ENCODE results near the gene NDFIP2.

Gene NDFIP2

GRCh38 chr13:79519255-79519654 is 38.3 kb downstream of the NDFIP2 start:
- no peak for TF ChIP-seq CTCF (conservative IDR thresholded peaks at IDR 0.05; ENCODE audit: low read depth)
- CTCF ChIA-PET: no interaction called here
- DNase-seq (ENCODE audit: low spot score): peak; percentile 26
- POLR2A ChIA-PET (ENCODE audit: low non-redundant PET): no interaction called here
- peak overlapping the region; percentile 57; the same call in 1 of the 2 replicates for H3K27ac ChIP-seq

DNA sequence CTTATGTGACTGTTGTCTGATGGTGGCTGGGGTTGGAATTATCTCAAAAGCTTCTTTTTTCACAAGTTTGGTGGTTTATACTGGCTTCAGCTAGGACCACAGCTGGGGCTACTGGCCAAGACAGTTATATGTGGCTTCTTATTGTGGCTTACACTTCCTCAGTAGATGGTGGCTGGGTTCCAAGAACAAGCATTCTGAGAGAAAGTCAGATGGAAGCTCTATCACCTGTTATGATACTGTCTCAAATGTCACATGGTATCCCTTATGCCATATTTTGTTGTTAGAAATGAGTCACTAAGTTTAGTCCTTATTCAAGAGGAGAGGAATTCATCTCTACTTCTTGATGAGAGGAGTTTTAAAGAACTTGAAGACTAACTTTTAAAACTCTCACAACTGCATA is 41.6 kb downstream of the NDFIP2 start:
- no peak for DNase-seq (ENCODE audit: low spot score)
- ChIA-PET CTCF (no interaction called here), POLR2A (ENCODE audit: low non-redundant PET) (no interaction called here)
- no peak overlapping the region for H3K27ac ChIP-seq
- no peak for TF ChIP-seq CTCF (conservative IDR thresholded peaks at IDR 0.05; ENCODE audit: low read depth)

- POLR2A ChIA-PET (ENCODE audit: low non-redundant PET): no interaction called here
- H3K27ac ChIP-seq: no peak overlapping the region
- TF ChIP-seq CTCF (conservative IDR thresholded peaks at IDR 0.05; ENCODE audit: low read depth): no peak
- peak; percentile 41 for DNase-seq (ENCODE audit: low spot score)
- CTCF ChIA-PET: no interaction called here
Observed at GRCh38 chr13:79525064-79525857, 44.3 kb downstream of the NDFIP2 start.

DNA sequence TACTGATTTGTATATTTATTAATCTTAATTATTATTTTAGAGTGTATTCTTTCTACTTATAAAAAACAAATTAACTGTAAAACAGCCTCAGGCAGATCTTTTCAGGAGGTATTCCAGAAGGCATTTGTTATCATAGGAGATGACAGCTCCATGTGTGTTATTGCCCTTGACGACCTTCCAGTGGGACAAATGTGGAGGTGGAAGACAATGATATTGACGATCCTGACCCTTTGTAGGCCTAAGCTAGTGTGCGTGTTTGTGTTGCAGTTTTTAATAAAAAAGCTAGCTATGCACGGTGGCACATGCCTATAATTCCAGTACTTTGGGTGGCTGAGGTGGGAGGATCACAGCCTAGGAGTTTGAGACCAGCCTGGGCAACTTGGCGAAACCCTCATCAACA is 46.7 kb downstream of the NDFIP2 start:
- CTCF ChIA-PET: no interaction called here
- H3K27ac ChIP-seq: no peak overlapping the region
- DNase-seq (ENCODE audit: low spot score): no peak
- no peak for TF ChIP-seq CTCF (conservative IDR thresholded peaks at IDR 0.05; ENCODE audit: low read depth)
- POLR2A ChIA-PET (ENCODE audit: low non-redundant PET): no interaction called here

DNA sequence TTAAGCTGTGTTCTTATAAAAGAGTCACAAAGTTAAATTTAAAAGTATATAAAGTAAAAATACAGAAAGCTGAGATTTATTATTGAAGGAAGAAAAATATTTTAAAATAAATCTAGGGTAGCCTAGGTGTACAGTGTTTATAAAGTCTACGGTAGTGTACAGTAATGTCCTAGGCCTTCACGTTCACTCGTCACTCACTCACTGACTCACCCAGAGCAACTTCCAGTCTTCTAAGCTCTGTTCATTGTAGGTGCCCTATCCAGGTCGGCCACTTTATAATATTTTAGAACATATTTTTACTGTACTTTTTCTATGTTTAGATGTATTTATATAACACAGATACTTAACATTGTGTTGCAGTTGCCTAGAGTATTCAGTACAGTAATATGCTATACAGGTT is 47.4 kb downstream of the NDFIP2 start:
- no peak for DNase-seq (ENCODE audit: low spot score)
- TF ChIP-seq CTCF (conservative IDR thresholded peaks at IDR 0.05; ENCODE audit: low read depth): no peak
- no peak overlapping the region for H3K27ac ChIP-seq
- ChIA-PET POLR2A (ENCODE audit: low non-redundant PET) (interaction anchor here (1.3 kb wide), 1 partner anchor 47 kb away, joined by 4 read pairs; the partner anchor contains the start of gene NDFIP2), CTCF (interaction anchor here (0.5 kb wide), 1 partner anchor 18 kb away, joined by 5 read pairs; no protein-coding TSS in a partner anchor)

GRCh38 chr13:79528759-79529191 is 47.8 kb downstream of the NDFIP2 start:
- H3K27ac ChIP-seq: no peak overlapping the region
- POLR2A ChIA-PET (ENCODE audit: low non-redundant PET): interaction anchor here (1.3 kb wide), 1 partner anchor 47 kb away, joined by 4 read pairs; the partner anchor contains the start of gene NDFIP2

More at GRCh38 chr13:79528759-79529191, 47.8 kb downstream of the NDFIP2 start:
- no peak for TF ChIP-seq CTCF (conservative IDR thresholded peaks at IDR 0.05; ENCODE audit: low read depth)
- DNase-seq (ENCODE audit: low spot score): no peak
- CTCF ChIA-PET: no interaction called here

Data from RWPE1 (cell line).